Right atrium auricular region (tissue), 2 donors: ENCODE data around the gene DPYD. TPM values are rescaled to one million over a fixed set of nuclear protein-coding genes. Genes with fewer than 3 reads are reported as not detected.

Experiments used
- DNase-seq: peaks from one replicate; pipeline ENCODE4 v3.0.0-alpha.2; 2019; ENCODE audit warnings: low spot score
- H3K27ac ChIP-seq, 2 donors: fragments of 200-600 bp; sonication (generic); 1 replicate in 1 of 2; 2 replicates in 1 of 2; pipeline ENCODE4 v1.5.1; 2016 to 2019
- H3K27me3 ChIP-seq, 2 donors: fragments of 200-600 bp; sonication (generic); one replicate each; pipeline versions ENCODE4 v1.5.1 to v1.6.0; 2017 to 2019
- H3K36me3 ChIP-seq: fragments of 200-600 bp; sonication (generic); one replicate; pipeline ENCODE4 v1.5.1; 2016
- H3K4me1 ChIP-seq, 2 donors: fragments of 200-600 bp; sonication (generic); one replicate each; pipeline versions ENCODE4 v1.5.1 to v1.6.0; 2017 to 2019
- H3K4me3 ChIP-seq, 2 donors: fragments of 200-600 bp; sonication (generic); 1 replicate in 1 of 2; 2 replicates in 1 of 2; pipeline ENCODE4 v1.5.1; 2017 to 2019; ENCODE audit warnings: mild to moderate bottlenecking in 1 of 2, moderate library complexity in 1 of 2
- H3K9me3 ChIP-seq, 2 donors: fragments of 200-600 bp; sonication (generic); one replicate each; pipeline ENCODE4 v1.5.1; 2019
- CTCF ChIP-seq, 2 donors: fragments of 200-600 bp; sonication (generic); IDR thresholded peaks; one replicate each; pipeline ENCODE4 v1.5.1; 2019; ENCODE audit warnings: antibody characterized with exemption in 2 of 2
- total RNA-seq, 2 donors: library from RNA; depleted of rRNA; stranded (reverse); fragments of >200 nt; gene quantifications; one replicate each; pipeline ENCODE4 v1.1.0, GENCODE V29; 2016

Gene DPYD
- total RNA-seq, 2 donors from 2014 or later = 11.3 to 14.5 TPM

- no peaks in the 10 kb centered on the region for H3K4me1 ChIP-seq
- H3K27ac ChIP-seq = no peak overlapping the region
- no peak for TF ChIP-seq CTCF (IDR thresholded peaks at IDR 0.05)
- DNase-seq = no peak
- no peaks in the 10 kb centered on the region for H3K27me3 ChIP-seq
- no peaks in the 10 kb centered on the region for H3K36me3 ChIP-seq
- no peaks in the 10 kb centered on the region for H3K9me3 ChIP-seq
- H3K4me3 ChIP-seq = no peak overlapping the region
Measured at GRCh38 chr1:97123717-97124431, 797.0 kb downstream of the DPYD start.

- Histone ChIP-seq H3K27ac (no peak overlapping the region), H3K27me3 (no peaks in the 10 kb centered on the region), H3K36me3 (no peaks in the 10 kb centered on the region), H3K4me1 (no peaks in the 10 kb centered on the region), H3K4me3 (no peak overlapping the region), H3K9me3 (no peaks in the 10 kb centered on the region)
- no peak for DNase-seq
- TF ChIP-seq CTCF (IDR thresholded peaks at IDR 0.05) = no peak
Measured at GRCh38 chr1:97120806-97121205, 800.0 kb downstream of the DPYD start.

GRCh38 chr1:97119260-97120158, 801.3 kb downstream of the DPYD start:
- no peak for DNase-seq
- no peak for TF ChIP-seq CTCF (IDR thresholded peaks at IDR 0.05)
- no peaks in the 10 kb centered on the region for H3K36me3 ChIP-seq
- H3K27ac ChIP-seq = no peak overlapping the region
- no peak overlapping the region for H3K4me3 ChIP-seq
- H3K9me3 ChIP-seq = no peaks in the 10 kb centered on the region
- no peaks in the 10 kb centered on the region for H3K27me3 ChIP-seq
- H3K4me1 ChIP-seq = no peaks in the 10 kb centered on the region

GRCh38 chr1:97114842-97115241, 806.0 kb downstream of the DPYD start:
- no peak overlapping the region for H3K4me3 ChIP-seq
- TF ChIP-seq CTCF (IDR thresholded peaks at IDR 0.05) = no peak
- H3K9me3 ChIP-seq = no peaks in the 10 kb centered on the region
- no peaks in the 10 kb centered on the region for H3K4me1 ChIP-seq
- no peak overlapping the region for H3K27ac ChIP-seq
- no peaks in the 10 kb centered on the region for H3K36me3 ChIP-seq
- no peaks in the 10 kb centered on the region for H3K27me3 ChIP-seq
- no peak for DNase-seq

GRCh38 chr1:97112442-97112841, 808.4 kb downstream of the DPYD start:
- DNase-seq = no peak
- TF ChIP-seq CTCF (IDR thresholded peaks at IDR 0.05) = no peak
- no peak overlapping the region for H3K27ac ChIP-seq
- H3K4me1 ChIP-seq = no peaks in the 10 kb centered on the region
- no peaks in the 10 kb centered on the region for H3K36me3 ChIP-seq
- no peaks in the 10 kb centered on the region for H3K27me3 ChIP-seq
- H3K9me3 ChIP-seq = no peaks in the 10 kb centered on the region
- no peak overlapping the region for H3K4me3 ChIP-seq
